ENCODE measurements around the gene NEURL2.

The NEURL2 gene

DNA sequence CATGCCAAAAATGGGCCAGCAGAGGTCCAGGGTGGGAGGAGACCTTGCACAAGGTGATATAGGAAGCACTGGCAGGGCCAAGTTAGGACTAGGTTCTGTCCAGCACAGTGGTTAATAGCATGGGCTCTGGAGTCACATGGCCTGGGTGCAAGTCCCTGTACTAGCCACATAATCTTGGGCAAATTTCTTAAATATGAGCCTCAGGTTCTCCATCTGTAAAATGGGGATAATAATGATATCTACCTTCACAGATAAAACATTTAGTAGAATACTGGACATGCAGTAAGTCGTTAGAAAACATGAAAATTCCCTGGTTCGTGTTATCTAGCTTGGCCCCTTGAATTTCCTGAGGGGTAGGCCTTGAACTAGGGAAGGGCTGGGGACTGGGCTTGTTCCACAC is 6.3 kb upstream of the NEURL2 start:
- Histone ChIP-seq H3K4me2 (ENCODE audit: low read depth, low read length, poor library complexity, severe bottlenecking) (no peak overlapping the region), H3F3A (ENCODE audit: low read depth) (no peaks in the 10 kb centered on the region), H3K9me3 (ENCODE audit: insufficient read depth, low read depth, low read length) (no peaks in the 10 kb centered on the region), H3K9ac (ENCODE audit: low read depth, low read length, poor library complexity, severe bottlenecking) (no peak overlapping the region), H4K20me1 (ENCODE audit: insufficient read depth, low read length, poor library complexity, severe bottlenecking) (no peaks in the 10 kb centered on the region), H3K27me3 (ENCODE audit: insufficient read depth, low read length, poor library complexity, severe bottlenecking) (no peaks in the 10 kb centered on the region), H3K4me3 (ENCODE audit: low read length, poor library complexity, severe bottlenecking) (no peak overlapping the region), H3K36me3 (ENCODE audit: insufficient read depth, low read length) (no peaks in the 10 kb centered on the region), H2AFZ (ENCODE audit: low read length) (no peak overlapping the region), H3K79me2 (ENCODE audit: insufficient read depth, low read length) (no peaks in the 10 kb centered on the region), H3K4me1 (ENCODE audit: insufficient read depth, low read length, poor library complexity, severe bottlenecking) (peaks cover 5% of the 10 kb centered on the region), H3K9me2 (replicated peaks; ENCODE audit: low read depth, low read length) (no peaks in the 10 kb centered on the region)
- TF ChIP-seq CTCF (conservative IDR thresholded peaks at IDR 0.05; ENCODE audit: low read length) (no peak), EZH2phosphoT487 (IDR thresholded peaks at IDR 0.05; ENCODE audit: borderline replicate concordance) (no peak)

- Histone ChIP-seq H2AFZ (ENCODE audit: low read length) (no peak overlapping the region), H3K79me2 (ENCODE audit: insufficient read depth, low read length) (no peaks in the 10 kb centered on the region), H3K9ac (ENCODE audit: low read depth, low read length, poor library complexity, severe bottlenecking) (no peak overlapping the region), H3K4me1 (ENCODE audit: insufficient read depth, low read length, poor library complexity, severe bottlenecking) (peaks cover 11% of the 10 kb centered on the region), H3K4me2 (ENCODE audit: low read depth, low read length, poor library complexity, severe bottlenecking) (no peak overlapping the region), H3F3A (ENCODE audit: low read depth) (no peaks in the 10 kb centered on the region), H3K9me3 (ENCODE audit: insufficient read depth, low read depth, low read length) (no peaks in the 10 kb centered on the region), H3K4me3 (ENCODE audit: low read length, poor library complexity, severe bottlenecking) (no peak overlapping the region), H3K27me3 (ENCODE audit: insufficient read depth, low read length, poor library complexity, severe bottlenecking) (no peaks in the 10 kb centered on the region), H3K9me2 (replicated peaks; ENCODE audit: low read depth, low read length) (no peaks in the 10 kb centered on the region), H3K36me3 (ENCODE audit: insufficient read depth, low read length) (no peaks in the 10 kb centered on the region), H4K20me1 (ENCODE audit: insufficient read depth, low read length, poor library complexity, severe bottlenecking) (no peaks in the 10 kb centered on the region)
- TF ChIP-seq EZH2phosphoT487 (IDR thresholded peaks at IDR 0.05; ENCODE audit: borderline replicate concordance) (no peak), CTCF (conservative IDR thresholded peaks at IDR 0.05; ENCODE audit: low read length) (no peak)
Observed at GRCh38 chr20:45896641-45897161, 5.7 kb upstream of the NEURL2 start.

DNA sequence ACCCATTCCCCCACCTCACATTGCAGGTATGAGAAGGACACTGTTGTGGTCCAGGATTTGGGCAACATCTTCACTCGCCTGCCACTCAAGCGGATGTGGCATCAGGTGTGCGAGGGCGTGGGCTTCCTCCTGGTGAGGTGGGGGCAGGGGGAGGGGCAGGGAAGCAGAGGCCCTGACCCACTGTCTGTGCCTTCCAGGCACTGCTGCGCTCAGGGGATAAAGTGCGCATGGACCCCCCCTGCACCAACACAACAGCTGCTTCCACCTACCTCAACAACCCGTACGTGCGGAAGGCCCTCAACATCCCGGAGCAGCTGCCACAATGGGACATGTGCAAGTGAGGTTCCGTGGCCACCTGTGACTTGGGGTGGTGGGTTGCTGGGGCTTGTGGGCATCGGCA is 3.8 kb upstream of the NEURL2 start:
- no peaks in the 10 kb centered on the region for H3K9me3 ChIP-seq (ENCODE audit: insufficient read depth, low read depth, low read length)
- 0 out of 2 replicates have a peak, but pooled peaks cover 4% of the 10 kb centered on the region for H3K79me2 ChIP-seq (ENCODE audit: insufficient read depth, low read length)
- peaks cover 15% of the 10 kb centered on the region for H3K4me1 ChIP-seq (ENCODE audit: insufficient read depth, low read length, poor library complexity, severe bottlenecking)
- no peak overlapping the region for H3K4me2 ChIP-seq (ENCODE audit: low read depth, low read length, poor library complexity, severe bottlenecking)
- TF ChIP-seq EZH2phosphoT487 (IDR thresholded peaks at IDR 0.05; ENCODE audit: borderline replicate concordance) (no peak), CTCF (conservative IDR thresholded peaks at IDR 0.05; ENCODE audit: low read length) (no peak)
- no peak overlapping the region for H2AFZ ChIP-seq (ENCODE audit: low read length)
- no peaks in the 10 kb centered on the region for H3F3A ChIP-seq (ENCODE audit: low read depth)
- no peaks in the 10 kb centered on the region for H3K9me2 ChIP-seq (replicated peaks; ENCODE audit: low read depth, low read length)
- H3K4me3 ChIP-seq (ENCODE audit: low read length, poor library complexity, severe bottlenecking), result no peak overlapping the region
- no peaks in the 10 kb centered on the region for H3K36me3 ChIP-seq (ENCODE audit: insufficient read depth, low read length)
- no peaks in the 10 kb centered on the region for H3K27me3 ChIP-seq (ENCODE audit: insufficient read depth, low read length, poor library complexity, severe bottlenecking)
- H4K20me1 ChIP-seq (ENCODE audit: insufficient read depth, low read length, poor library complexity, severe bottlenecking), result no peaks in the 10 kb centered on the region
- no peak overlapping the region for H3K9ac ChIP-seq (ENCODE audit: low read depth, low read length, poor library complexity, severe bottlenecking)
